T-cell (primary cell): Measurements from ENCODE around the gene LRRN4. TPM values are rescaled to one million over a fixed set of nuclear protein-coding genes. Genes with fewer than 3 reads are reported as not detected.

ENCODE experiments used
- ATAC-seq, 4 experiments: fragments of 200-7000 bp in 3 of 4; fragments of 150-1000 bp in 1 of 4; cut with Tn5 transposase; replicated peaks in 1 of 4; 1 replicate in 3 of 4; 2 replicates in 1 of 4; pipeline ENCODE4 v1.10.0; 2021; ENCODE audit warnings: moderate library complexity in 3 of 4, mild to moderate bottlenecking in 2 of 4, moderate number of reproducible peaks in 1 of 4
- CTCF ChIA-PET, 2 donors: fragments of 300-600 bp; sonication (Branson Sonifier 250); formaldehyde crosslinking; loops; one replicate each; lab custom pipeline; 2022; ENCODE audit warnings: antibody characterized with exemption in 2 of 2; lab: Charles Lee
- POLR2A ChIA-PET, 2 donors: fragments of 300-600 bp; sonication (Branson Sonifier 250); formaldehyde crosslinking; loops; one replicate each; lab custom pipeline; 2022; ENCODE audit warnings: antibody characterized with exemption in 2 of 2; lab: Charles Lee
- DNase-seq, 35 experiments: peaks; one replicate each; pipeline versions ENCODE4 v3.0.0 to v3.0.0-alpha.2; 2013 to 2023
- H3K27ac ChIP-seq: one replicate; pipeline ENCODE4 v1.5.1; 2013; ENCODE audit warnings: low read length
- H3K27me3 ChIP-seq, 2 experiments: replicated peaks in 1 of 2; 1 replicate in 1 of 2; 2 replicates in 1 of 2; pipeline versions ENCODE4 v1.6.1 to v1.7.0; 2013; ENCODE audit warnings: low read length in 1 of 2, mixed read lengths in 1 of 2; ENCODE audit not compliant: control insufficient read depth in 2 of 2, insufficient read depth in 2 of 2; ENCODE audit errors: extremely low read depth in 1 of 2
- H3K36me3 ChIP-seq, 2 donors: 1 replicate in 1 of 2; 2 replicates in 1 of 2; pipeline versions ENCODE4 v1.6.1 to v1.7.0; 2013; ENCODE audit warnings: low read length in 1 of 2; ENCODE audit not compliant: control insufficient read depth in 2 of 2, insufficient read depth in 1 of 2; ENCODE audit errors: extremely low read depth in 1 of 2
- H3K4me1 ChIP-seq, 2 experiments: 1 replicate in 1 of 2; 2 replicates in 1 of 2; pipeline versions ENCODE4 v1.6.1 to v1.7.0; 2013; ENCODE audit warnings: low read length in 2 of 2, mixed read lengths in 1 of 2; ENCODE audit not compliant: insufficient read depth in 2 of 2, control insufficient read depth in 1 of 2; ENCODE audit errors: extremely low read depth in 1 of 2
- H3K4me3 ChIP-seq, 2 donors: 1 replicate in 1 of 2; 2 replicates in 1 of 2; pipeline versions ENCODE4 v1.5.1 to v1.7.0; 2013; ENCODE audit warnings: mild to moderate bottlenecking in 2 of 2, low read length in 1 of 2, moderate library complexity in 1 of 2; ENCODE audit not compliant: control insufficient read depth in 1 of 2; ENCODE audit errors: extremely low read depth in 1 of 2
- H3K9me3 ChIP-seq: 2 replicates; pipeline ENCODE4 v1.7.0; 2013
- H3K27ac Mint-ChIP-seq, 2 donors: one replicate each; pipeline ENCODE4 v1.8.0; 2020 to 2021; ENCODE audit warnings: mild to moderate bottlenecking in 2 of 2, mixed read lengths in 2 of 2
- H3K27me3 Mint-ChIP-seq, 2 donors: one replicate each; pipeline ENCODE4 v1.8.0; 2021 to 2022; ENCODE audit warnings: mixed read lengths in 2 of 2
- H3K36me3 Mint-ChIP-seq: one replicate; pipeline ENCODE4 v1.8.0; 2021; ENCODE audit warnings: mixed read lengths
- H3K4me1 Mint-ChIP-seq, 3 donors: one replicate each; pipeline ENCODE4 v1.8.0; 2020 to 2022; ENCODE audit warnings: mixed read lengths in 3 of 3, mild to moderate bottlenecking in 1 of 3
- H3K4me3 Mint-ChIP-seq, 3 donors: one replicate each; pipeline ENCODE4 v1.8.0; 2020 to 2022; ENCODE audit warnings: mild to moderate bottlenecking in 3 of 3, mixed read lengths in 3 of 3, moderate library complexity in 3 of 3
- H3K9me3 Mint-ChIP-seq, 3 donors: one replicate each; pipeline ENCODE4 v1.8.0; 2020 to 2022; ENCODE audit warnings: mixed read lengths in 3 of 3
- WGBS: methylation state at CpG from one replicate; pipeline ENCODE4 v1.1.5; 2013; ENCODE audit warnings: missing lambda C conversion rate; ENCODE audit not compliant: insufficient coverage; 5-methylcytosine and 5-hydroxymethylcytosine counted together
- total RNA-seq, 35 experiments: library from RNA in 6 of 35; stranded (reverse) in 6 of 35; fragments of 120-200 nt in 1 of 35; gene quantifications; one replicate each; pipeline versions ENCODE4 v1.2.1 to v1.2.4 and lab custom pipeline; 2013 to 2026

The LRRN4 gene
- total RNA-seq, 5 donors from 2014 or later (not counting 1 experiment from before 2014, with no cell fraction given), result 0.09 TPM; not detected in 3

- no peaks in the 10 kb centered on the region for H3K9me3 Mint-ChIP-seq
- H3K27ac ChIP-seq, result no peak overlapping the region
- no peaks in the 10 kb centered on the region for H3K9me3 ChIP-seq
- peaks cover 9 to 20% of the 10 kb centered on the region in 2 experiments for H3K27me3 ChIP-seq
- ChIA-PET CTCF (interaction anchor here in 1 of 2 donors (0.5 kb wide), 1 partner anchor 512 kb away, joined by 4 read pairs; no protein-coding TSS in a partner anchor), POLR2A (no interaction called here)
- 100% methylated on average over 1 of the region's 3 CpGs for WGBS
- ATAC-seq, result no peak
- no peak overlapping the region for H3K4me3 ChIP-seq
- no peak for DNase-seq
- peaks cover 0 to 6% of the 10 kb centered on the region in 2 experiments for H3K4me1 ChIP-seq
- peaks cover 5 to 11% (median 6%) of the 10 kb centered on the region in 3 donors for H3K4me1 Mint-ChIP-seq
- H3K36me3 Mint-ChIP-seq, result peaks cover 4% of the 10 kb centered on the region
- H3K27me3 Mint-ChIP-seq, result peaks cover 19 to 22% of the 10 kb centered on the region in 2 donors
- H3K4me3 Mint-ChIP-seq, result no peak overlapping the region
- no peaks in the 10 kb centered on the region for H3K36me3 ChIP-seq
- H3K27ac Mint-ChIP-seq, result no peak overlapping the region
These were observed 5.5 kb downstream of the LRRN4 start for GRCh38 chr20:6048391-6048790.

- H3K36me3 Mint-ChIP-seq, result peaks cover 15% of the 10 kb centered on the region
- no peak overlapping the region for H3K27ac ChIP-seq
- ATAC-seq (no peak), DNase-seq (no peak)
- POLR2A ChIA-PET, result interaction anchor here in 1 of 2 donors (0.6 kb wide), 1 partner anchor 144 kb away, joined by 6 read pairs; no protein-coding TSS in a partner anchor
- H3K9me3 ChIP-seq, result no peaks in the 10 kb centered on the region
- no peak overlapping the region for H3K4me3 Mint-ChIP-seq
- no peak overlapping the region for H3K4me3 ChIP-seq
- no peak overlapping the region for H3K27ac Mint-ChIP-seq
- peaks cover 1 to 6% of the 10 kb centered on the region in 2 donors for H3K36me3 ChIP-seq
- no peaks in the 10 kb centered on the region for H3K4me1 Mint-ChIP-seq
- 50% methylated on average over 1 of the region's 1 CpG for WGBS
- CTCF ChIA-PET, result no interaction called here
- H3K9me3 Mint-ChIP-seq, result no peaks in the 10 kb centered on the region
- H3K27me3 Mint-ChIP-seq, result peaks cover 10 to 12% of the 10 kb centered on the region in 2 donors
- peaks cover 6 to 7% of the 10 kb centered on the region in 2 experiments for H3K27me3 ChIP-seq
- no peaks in the 10 kb centered on the region for H3K4me1 ChIP-seq
These were observed 7.4 kb downstream of the LRRN4 start for GRCh38 chr20:6046432-6046831.

GRCh38 chr20:6045566-6045965, 8.3 kb downstream of the LRRN4 start:
- no peak overlapping the region for H3K27ac ChIP-seq
- no peaks in the 10 kb centered on the region for H3K4me1 ChIP-seq
- H3K27me3 ChIP-seq, result peaks cover under 1% of the 10 kb centered on the region in 2 experiments
- ChIA-PET CTCF (no interaction called here), POLR2A (interaction anchor here in 1 of 2 donors (0.6 kb wide), 1 partner anchor 18 kb away, joined by 4 read pairs; no protein-coding TSS in a partner anchor)
- no peaks in the 10 kb centered on the region for H3K9me3 ChIP-seq
- no peaks in the 10 kb centered on the region for H3K9me3 Mint-ChIP-seq
- H3K27me3 Mint-ChIP-seq, result peaks cover 4% of the 10 kb centered on the region in 2 donors
- ATAC-seq (no peak), DNase-seq (no peak)
- no peak overlapping the region for H3K27ac Mint-ChIP-seq
- no peaks in the 10 kb centered on the region for H3K4me1 Mint-ChIP-seq
- H3K36me3 ChIP-seq, result peaks cover 10% of the 10 kb centered on the region in 2 donors
- peaks cover 19% of the 10 kb centered on the region for H3K36me3 Mint-ChIP-seq
- no peak overlapping the region for H3K4me3 ChIP-seq
- no peak overlapping the region for H3K4me3 Mint-ChIP-seq

- Histone ChIP-seq H3K27ac (no peak overlapping the region), H3K36me3 (peaks cover 11 to 21% of the 10 kb centered on the region in 2 donors), H3K4me1 (no peaks in the 10 kb centered on the region), H3K27me3 (no peaks in the 10 kb centered on the region), H3K9me3 (no peaks in the 10 kb centered on the region), H3K4me3 (no peak overlapping the region)
- Mint-ChIP-seq H3K36me3 (peaks cover 32% of the 10 kb centered on the region), H3K4me3 (no peak overlapping the region), H3K27ac (no peak overlapping the region), H3K27me3 (no peaks in the 10 kb centered on the region), H3K9me3 (no peaks in the 10 kb centered on the region), H3K4me1 (no peaks in the 10 kb centered on the region)
- DNase-seq (no peak), ATAC-seq (no peak)
- no CpG with 5 or more reads among the region's 2 CpGs for WGBS
- CTCF ChIA-PET, result interaction anchor here in 1 of 2 donors (0.5 kb wide), 1 partner anchor 514 kb away, joined by 3 read pairs; no protein-coding TSS in a partner anchor
- POLR2A ChIA-PET, result no interaction called here
These were observed 9.7 kb downstream of the LRRN4 start for GRCh38 chr20:6044115-6044514.

- ChIA-PET POLR2A (no interaction called here), CTCF (no interaction called here)
- DNase-seq (no peak), ATAC-seq (no peak)
- Histone ChIP-seq H3K27ac (no peak overlapping the region), H3K9me3 (no peaks in the 10 kb centered on the region), H3K27me3 (no peaks in the 10 kb centered on the region), H3K36me3 (peaks cover 11 to 40% of the 10 kb centered on the region in 2 donors), H3K4me1 (no peaks in the 10 kb centered on the region), H3K4me3 (no peak overlapping the region)
- Mint-ChIP-seq H3K4me1 (no peaks in the 10 kb centered on the region), H3K27me3 (no peaks in the 10 kb centered on the region), H3K36me3 (peaks cover 48% of the 10 kb centered on the region), H3K27ac (no peak overlapping the region), H3K4me3 (no peak overlapping the region), H3K9me3 (no peaks in the 10 kb centered on the region)
- 96% methylated on average over 26 of the region's 26 CpGs for WGBS
These were observed 12.0 kb downstream of the LRRN4 start for GRCh38 chr20:6041808-6042265.

GRCh38 chr20:6040958-6041807, 12.7 kb downstream of the LRRN4 start:
- Histone ChIP-seq H3K4me3 (no peak overlapping the region), H3K27me3 (no peaks in the 10 kb centered on the region), H3K27ac (no peak overlapping the region), H3K4me1 (no peaks in the 10 kb centered on the region), H3K36me3 (peaks cover 14 to 46% of the 10 kb centered on the region in 2 donors), H3K9me3 (no peaks in the 10 kb centered on the region)
- Mint-ChIP-seq H3K27me3 (no peaks in the 10 kb centered on the region), H3K4me3 (no peak overlapping the region), H3K27ac (no peak overlapping the region), H3K4me1 (no peaks in the 10 kb centered on the region), H3K36me3 (peaks cover 51% of the 10 kb centered on the region), H3K9me3 (no peaks in the 10 kb centered on the region)
- CTCF ChIA-PET, result no interaction called here
- DNase-seq (no peak), ATAC-seq (no peak)
- POLR2A ChIA-PET, result no interaction called here
- WGBS, result 97% methylated on average over 54 of the region's 67 CpGs
